ENCODE measurements around the gene WFIKKN2. TPM values are rescaled to one million over a fixed set of nuclear protein-coding genes. Genes with fewer than 3 reads are reported as not detected.

Gene WFIKKN2
- total and polyA plus RNA-seq, 10 of the 15 experiments (the other 5 are each of a cell fraction or from before 2014, with no cell fraction given) = 0.06 TPM; not detected in 9

GRCh38 chr17:50807009-50807408, 28.4 kb upstream of the WFIKKN2 start:
- Histone ChIP-seq H4K20me1 (ENCODE audit: control insufficient read depth, insufficient read depth) (no peaks in the 10 kb centered on the region), H3K36me3 (ENCODE audit: control insufficient read depth in 2 of 2, insufficient read depth in 2 of 2, low read length in 1 of 2) (no peaks in the 10 kb centered on the region), H3K27me3 (replicated peaks in 1 of 2; ENCODE audit: control insufficient read depth in 2 of 2, insufficient read depth in 2 of 2, low read length in 1 of 2) (no peaks in the 10 kb centered on the region), H3K79me2 (ENCODE audit: control insufficient read depth, insufficient read depth, low read length) (no peaks in the 10 kb centered on the region), H2AFZ (ENCODE audit: control insufficient read depth, low read depth, low read length) (no peak overlapping the region), H3K4me1 (ENCODE audit: control insufficient read depth, insufficient read depth, low read length) (no peaks in the 10 kb centered on the region), H3K4me2 (ENCODE audit: control insufficient read depth, insufficient read depth) (no peak overlapping the region), H3K27ac (ENCODE audit: control insufficient read depth, insufficient read depth) (no peak overlapping the region), H3K4me3 (no peak overlapping the region), H3K9me3 (replicated peaks; ENCODE audit: control insufficient read depth, insufficient read depth, low read length) (no peaks in the 10 kb centered on the region), H3K9ac (ENCODE audit: control insufficient read depth, insufficient read depth, low read length) (no peak overlapping the region)
- BruUV-seq (replicated peaks) = no TSS peak
- no peak for DNase-seq (ENCODE audit: low read depth, low spot score)
- SMC1A ChIA-PET (ENCODE audit: uncharacterized antibody, unreplicated experiment) = no interaction called here
- WGBS (ENCODE audit: insufficient coverage, insufficient replicate concordance, low lambda C conversion rate, missing lambda C conversion rate) = 20% methylated on average over 2 of the region's 2 CpGs
- CTCF ChIA-PET = interaction anchor here (1.0 to 1.6 kb wide), 4 partner anchors 9 to 143 kb away, joined by 3 to 6 read pairs (median 4); no protein-coding TSS in a partner anchor
- no peak for ATAC-seq
- no peak for FAIRE-seq
- POLR2A ChIA-PET = interaction anchor here (0.9 kb wide), 1 partner anchor 23 kb away, joined by 4 read pairs; no protein-coding TSS in a partner anchor
- intact Hi-C loops (cut with micrococcal nuclease; ENCODE audit: unreplicated experiment) = no loop called here
- RAD21 ChIA-PET (ENCODE audit: unreplicated experiment) = no interaction called here
- in situ Hi-C loops (cut with MboI) = no loop called here
- TF ChIP-seq LARP7 (IDR thresholded peaks at IDR 0.05) (no peak), CEBPZ (IDR thresholded peaks at IDR 0.05; ENCODE audit: low read depth, low read length) (no peak), HDAC6 (IDR thresholded peaks at IDR 0.05; ENCODE audit: unreplicated experiment) (no peak), CHD4 (IDR thresholded peaks at IDR 0.05) (no peak), ZNF687 (IDR thresholded peaks at IDR 0.05) (no peak), ESRRA (IDR thresholded peaks at IDR 0.05; ENCODE audit: low read length) (no peak), NR2C1 (IDR thresholded peaks at IDR 0.05) (no peak), SMC3 (IDR thresholded peaks at IDR 0.05; ENCODE audit: borderline replicate concordance, low read length) (no peak), POU2F2 (IDR thresholded peaks at IDR 0.05; ENCODE audit: borderline replicate concordance, low read depth, low read length) (no peak), NRF1 (conservative IDR thresholded peaks at IDR 0.05; ENCODE audit: low read depth, low read length) (no peak), STAT1 (conservative IDR thresholded peaks at IDR 0.05) (no peak), JUND (IDR thresholded peaks at IDR 0.05; ENCODE audit: low read depth, low read length) (no peak), E2F8 (IDR thresholded peaks at IDR 0.05; ENCODE audit: low read depth, partially characterized antibody) (no peak), RAD51 (IDR thresholded peaks at IDR 0.05) (no peak)

All from GM12878 (cell line).